ENCODE measurements around the gene ASB18.

The ASB18 gene

GRCh38 chr2:236162031-236162845, 102.0 kb downstream of the ASB18 start:
- TF ChIP-seq CTCF (IDR thresholded peaks at IDR 0.05) = no peak
- peaks cover 24% of the 10 kb centered on the region for H3K27me3 ChIP-seq (ENCODE audit: control insufficient read depth, insufficient read depth, low read length)
- no peak overlapping the region for H3K27ac ChIP-seq

GRCh38 chr2:236161531-236161930, 102.7 kb downstream of the ASB18 start:
- TF ChIP-seq CTCF (IDR thresholded peaks at IDR 0.05) = no peak
- H3K9ac ChIP-seq = no peak overlapping the region
- no peaks in the 10 kb centered on the region for H3K4me1 ChIP-seq
- no peak overlapping the region for H3K27ac ChIP-seq
- H2AFZ ChIP-seq = no peak overlapping the region
- H3K4me3 ChIP-seq (ENCODE audit: low read depth, low read length) = no peak overlapping the region
- H3K4me2 ChIP-seq (ENCODE audit: low read length) = no peak overlapping the region
- no peaks in the 10 kb centered on the region for H3K79me2 ChIP-seq
- no peaks in the 10 kb centered on the region for H3K9me3 ChIP-seq (ENCODE audit: control insufficient read depth, low read length)
- H3K27me3 ChIP-seq (ENCODE audit: control insufficient read depth, insufficient read depth, low read length) = peaks cover 21% of the 10 kb centered on the region
- no peaks in the 10 kb centered on the region for H3K36me3 ChIP-seq (ENCODE audit: control insufficient read depth, insufficient read depth, low read length)

More at GRCh38 chr2:236162031-236162845, 102.0 kb downstream of the ASB18 start:
- H2AFZ ChIP-seq = no peak overlapping the region
- H3K79me2 ChIP-seq = no peaks in the 10 kb centered on the region
- H3K4me1 ChIP-seq = no peaks in the 10 kb centered on the region
- no peak overlapping the region for H3K4me2 ChIP-seq (ENCODE audit: low read length)
- H3K9me3 ChIP-seq (ENCODE audit: control insufficient read depth, low read length) = no peaks in the 10 kb centered on the region
- H3K4me3 ChIP-seq (ENCODE audit: low read depth, low read length) = no peak overlapping the region
- no peak overlapping the region for H3K9ac ChIP-seq
- no peaks in the 10 kb centered on the region for H3K36me3 ChIP-seq (ENCODE audit: control insufficient read depth, insufficient read depth, low read length)

- no peak overlapping the region for H3K4me2 ChIP-seq (ENCODE audit: low read length)
- no peaks in the 10 kb centered on the region for H3K4me1 ChIP-seq
- H3K27me3 ChIP-seq (ENCODE audit: control insufficient read depth, insufficient read depth, low read length) = peaks cover 18% of the 10 kb centered on the region
- TF ChIP-seq CTCF (IDR thresholded peaks at IDR 0.05) = no peak
- no peak overlapping the region for H3K27ac ChIP-seq
- H3K9ac ChIP-seq = no peak overlapping the region
- no peaks in the 10 kb centered on the region for H3K9me3 ChIP-seq (ENCODE audit: control insufficient read depth, low read length)
- H3K79me2 ChIP-seq = no peaks in the 10 kb centered on the region
- no peak overlapping the region for H3K4me3 ChIP-seq (ENCODE audit: low read depth, low read length)
- no peak overlapping the region for H2AFZ ChIP-seq
- H3K36me3 ChIP-seq (ENCODE audit: control insufficient read depth, insufficient read depth, low read length) = no peaks in the 10 kb centered on the region
Observed at GRCh38 chr2:236161082-236161462, 103.1 kb downstream of the ASB18 start.

- Histone ChIP-seq H3K4me1 (no peaks in the 10 kb centered on the region), H3K4me2 (ENCODE audit: low read length) (no peak overlapping the region), H3K27ac (no peak overlapping the region), H3K36me3 (ENCODE audit: control insufficient read depth, insufficient read depth, low read length) (no peaks in the 10 kb centered on the region), H2AFZ (no peak overlapping the region), H3K27me3 (ENCODE audit: control insufficient read depth, insufficient read depth, low read length) (peaks cover 17% of the 10 kb centered on the region), H3K79me2 (no peaks in the 10 kb centered on the region), H3K9ac (no peak overlapping the region), H3K9me3 (ENCODE audit: control insufficient read depth, low read length) (no peaks in the 10 kb centered on the region), H3K4me3 (ENCODE audit: low read depth, low read length) (no peak overlapping the region)
- no peak for TF ChIP-seq CTCF (IDR thresholded peaks at IDR 0.05)
Observed at GRCh38 chr2:236160366-236161081, 103.7 kb downstream of the ASB18 start.

All from parathyroid adenoma (tissue), 2 donors.